WI38 (cell line): ENCODE measurements around the gene SMIM8.
A peak's percentile ranks its signal among the peaks of the same experiment; 100 is the strongest.

Experiments
- H3K4me3 ChIP-seq: 2 replicates; pipeline ENCODE4 v1.5.1; 2011; ENCODE audit warnings: low read depth, mild to moderate bottlenecking, control low read depth, low read length
- TF ChIP-seq, protein P1 (sequence below): IDR thresholded peaks from 2 replicates; pipeline ENCODE4 v1.5.1; 2012; ENCODE audit warnings: low read depth, mild to moderate bottlenecking, control low read depth, low read length

The SMIM8 gene

DNA sequence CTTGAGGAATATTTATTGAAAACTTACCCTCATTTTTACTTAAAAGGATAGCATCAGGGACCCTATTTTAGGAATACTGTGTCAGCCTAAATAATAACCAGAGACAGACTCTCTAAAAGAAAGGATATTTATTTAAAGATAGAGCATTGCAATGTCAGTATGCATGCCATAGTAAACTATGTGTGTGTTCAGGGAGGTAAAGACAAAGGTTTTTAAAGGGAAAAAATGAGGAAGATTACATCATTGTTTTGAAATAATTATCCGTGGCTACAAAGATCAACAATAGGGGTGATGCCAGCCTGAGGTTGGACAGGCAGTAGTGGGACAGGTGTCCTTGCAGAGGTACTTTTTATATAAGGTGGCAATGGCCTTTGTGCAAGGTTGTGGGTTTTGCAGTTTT, 61.6 kb downstream of the SMIM8 start:
- TF ChIP-seq, protein P1, sequence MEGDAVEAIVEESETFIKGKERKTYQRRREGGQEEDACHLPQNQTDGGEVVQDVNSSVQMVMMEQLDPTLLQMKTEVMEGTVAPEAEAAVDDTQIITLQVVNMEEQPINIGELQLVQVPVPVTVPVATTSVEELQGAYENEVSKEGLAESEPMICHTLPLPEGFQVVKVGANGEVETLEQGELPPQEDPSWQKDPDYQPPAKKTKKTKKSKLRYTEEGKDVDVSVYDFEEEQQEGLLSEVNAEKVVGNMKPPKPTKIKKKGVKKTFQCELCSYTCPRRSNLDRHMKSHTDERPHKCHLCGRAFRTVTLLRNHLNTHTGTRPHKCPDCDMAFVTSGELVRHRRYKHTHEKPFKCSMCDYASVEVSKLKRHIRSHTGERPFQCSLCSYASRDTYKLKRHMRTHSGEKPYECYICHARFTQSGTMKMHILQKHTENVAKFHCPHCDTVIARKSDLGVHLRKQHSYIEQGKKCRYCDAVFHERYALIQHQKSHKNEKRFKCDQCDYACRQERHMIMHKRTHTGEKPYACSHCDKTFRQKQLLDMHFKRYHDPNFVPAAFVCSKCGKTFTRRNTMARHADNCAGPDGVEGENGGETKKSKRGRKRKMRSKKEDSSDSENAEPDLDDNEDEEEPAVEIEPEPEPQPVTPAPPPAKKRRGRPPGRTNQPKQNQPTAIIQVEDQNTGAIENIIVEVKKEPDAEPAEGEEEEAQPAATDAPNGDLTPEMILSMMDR, result no peak
- no peak overlapping the region for H3K4me3 ChIP-seq

DNA sequence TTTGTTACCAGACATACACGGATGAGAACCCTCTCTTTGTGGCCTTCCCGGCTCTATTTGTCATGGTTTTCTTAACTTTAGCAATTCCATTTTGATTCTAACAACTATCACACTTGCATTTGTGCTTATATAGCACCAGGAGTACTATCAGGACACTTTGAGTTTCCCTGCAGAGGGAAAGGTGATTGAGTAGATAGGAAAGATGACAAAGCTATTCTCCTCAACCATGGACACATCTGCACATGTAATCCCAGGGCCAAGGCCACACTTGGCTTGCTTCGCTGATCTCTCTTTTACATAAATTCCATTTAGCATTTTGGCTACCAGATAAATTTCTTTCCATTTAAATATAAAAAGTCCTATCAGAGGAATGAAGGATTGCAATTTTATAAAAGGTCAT, 62.1 kb downstream of the SMIM8 start:
- TF ChIP-seq, protein P1, result no peak
- H3K4me3 ChIP-seq, result no peak overlapping the region

DNA sequence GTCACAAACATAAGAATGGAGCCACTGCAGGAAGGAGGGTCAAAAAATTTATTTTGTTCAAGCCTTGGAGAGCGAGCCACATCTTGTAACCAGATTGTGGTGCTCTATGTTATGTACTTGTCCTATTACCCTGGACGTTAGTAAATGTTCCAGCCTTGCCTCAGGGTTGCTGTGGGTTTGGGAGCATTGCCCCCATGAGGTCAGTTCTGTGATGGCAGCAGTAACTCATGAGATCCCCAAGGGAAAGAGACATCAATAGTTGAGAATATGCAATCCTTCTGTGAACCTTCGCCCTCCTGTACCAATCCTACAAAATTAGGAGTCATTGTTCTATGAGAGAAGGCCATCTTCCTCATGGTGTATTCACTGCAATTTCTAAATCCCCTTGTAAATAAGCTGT, 68.9 kb downstream of the SMIM8 start:
- TF ChIP-seq, protein P1, result peak; percentile 36
- no peak overlapping the region for H3K4me3 ChIP-seq
